Measurements from ENCODE around the gene OXLD1. TPM values are rescaled to one million over a fixed set of nuclear protein-coding genes. Genes with fewer than 3 reads are reported as not detected.

OXLD1 gene
- total RNA-seq, 2 donors from 2014 or later: 49.1 to 58.8 TPM

- Mint-ChIP-seq H3K36me3 (ENCODE audit: insufficient read depth in 2 of 2) (peaks cover 1 to 14% of the 10 kb centered on the region in 2 donors), H3K4me1 (ENCODE audit: low read depth) (peaks cover 54% of the 10 kb centered on the region), H3K27me3 (ENCODE audit: low read depth) (no peaks in the 10 kb centered on the region), H3K9me3 (no peaks in the 10 kb centered on the region), H3K4me3 (no peak overlapping the region), H3K27ac (no peak overlapping the region)
- DNase-seq (no peak), ATAC-seq (replicated peaks in 1 of 2) (no peak)
These were observed 40.6 kb upstream of the OXLD1 start for GRCh38 chr17:81706757-81707624.

DNA sequence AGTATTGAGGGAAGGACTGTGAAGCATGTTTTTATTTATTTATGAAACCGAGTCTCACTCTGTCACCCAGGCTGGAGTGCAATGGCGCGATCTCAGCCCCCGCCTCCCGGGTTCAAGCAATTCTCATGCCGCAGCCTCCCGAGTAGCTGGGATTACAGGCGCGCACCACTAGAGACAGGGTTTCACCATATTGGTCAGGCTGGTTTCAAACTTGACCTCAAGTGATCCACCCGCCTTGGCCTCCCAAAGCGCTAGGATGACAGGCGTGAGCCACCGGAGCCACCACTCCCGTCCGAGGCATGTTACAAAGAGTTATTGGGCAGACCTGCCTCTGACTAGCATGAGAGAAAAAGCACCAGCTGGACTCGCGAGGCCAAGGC, 39.8 kb upstream of the OXLD1 start:
- Mint-ChIP-seq H3K27ac (no peak overlapping the region), H3K36me3 (ENCODE audit: insufficient read depth in 2 of 2) (peaks cover 1 to 17% of the 10 kb centered on the region in 2 donors), H3K27me3 (ENCODE audit: low read depth) (no peaks in the 10 kb centered on the region), H3K9me3 (no peaks in the 10 kb centered on the region), H3K4me1 (ENCODE audit: low read depth) (peaks cover 54% of the 10 kb centered on the region), H3K4me3 (no peak overlapping the region)
- DNase-seq: no peak
- no peak for ATAC-seq (replicated peaks in 1 of 2)

GRCh38 chr17:81705518-81706231, 39.3 kb upstream of the OXLD1 start:
- ATAC-seq (replicated peaks in 1 of 2) (no peak), DNase-seq (no peak)
- Mint-ChIP-seq H3K27me3 (ENCODE audit: low read depth) (no peaks in the 10 kb centered on the region), H3K4me1 (ENCODE audit: low read depth) (peaks cover 54% of the 10 kb centered on the region), H3K9me3 (no peaks in the 10 kb centered on the region), H3K36me3 (ENCODE audit: insufficient read depth in 2 of 2) (peaks cover 1 to 19% of the 10 kb centered on the region in 2 donors), H3K4me3 (no peak overlapping the region), H3K27ac (no peak overlapping the region)

DNA sequence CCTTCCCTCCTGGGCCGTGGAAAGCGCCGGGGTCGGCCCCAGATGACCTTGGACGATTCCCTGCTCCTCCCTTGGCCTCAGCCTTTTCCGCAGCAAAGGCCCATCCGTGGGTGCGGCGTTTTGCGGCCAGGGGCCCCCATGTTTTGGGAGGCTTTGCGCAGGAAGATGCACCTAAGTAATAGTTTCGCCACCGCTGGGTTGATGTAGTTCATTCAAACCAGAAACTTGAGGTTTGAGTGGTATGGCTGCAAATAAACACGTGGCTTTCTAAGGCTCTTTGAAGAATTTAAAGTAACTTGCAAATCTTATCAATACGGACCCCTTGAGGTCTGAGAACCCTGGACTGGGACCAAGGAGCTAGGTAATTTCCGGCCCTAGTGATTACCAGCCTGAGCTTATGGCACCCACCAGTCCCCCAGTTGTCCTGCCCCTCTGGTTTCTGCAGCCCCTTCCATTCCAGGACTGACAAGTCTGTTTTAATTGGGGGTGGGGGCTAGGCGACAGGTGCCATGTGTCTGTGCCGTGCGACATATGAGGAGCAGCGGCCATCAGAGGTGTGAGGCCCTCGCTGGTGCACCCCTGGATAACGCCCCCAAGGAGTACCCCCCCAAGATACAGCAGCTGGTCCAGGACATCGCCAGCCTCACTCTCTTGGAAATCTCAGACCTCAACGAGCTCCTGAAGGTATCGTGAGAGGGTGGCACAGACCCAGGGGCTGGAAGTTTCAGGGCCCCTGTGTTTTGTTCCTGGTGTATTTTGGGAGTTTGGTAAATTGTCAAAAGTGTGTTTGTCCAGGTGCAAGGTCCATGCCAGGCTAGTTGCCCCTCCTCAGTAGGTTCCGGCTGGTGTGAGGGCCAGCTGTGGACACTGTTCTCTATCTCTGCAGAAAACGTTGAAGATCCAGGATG, 37.6 kb upstream of the OXLD1 start:
- H3K27me3 Mint-ChIP-seq (ENCODE audit: low read depth): no peaks in the 10 kb centered on the region
- peaks cover 1 to 22% of the 10 kb centered on the region in 2 donors for H3K36me3 Mint-ChIP-seq (ENCODE audit: insufficient read depth in 2 of 2)
- H3K4me1 Mint-ChIP-seq (ENCODE audit: low read depth): peaks cover 45% of the 10 kb centered on the region
- H3K27ac Mint-ChIP-seq: peak overlapping the region; percentile 38
- H3K4me3 Mint-ChIP-seq: peak overlapping the region; percentile 87 to 96
- ATAC-seq (replicated peaks in 1 of 2) (peak in 1 of 2 donors; percentile 28), DNase-seq (peak; percentile 18 to 45)
- H3K9me3 Mint-ChIP-seq: no peaks in the 10 kb centered on the region

DNA sequence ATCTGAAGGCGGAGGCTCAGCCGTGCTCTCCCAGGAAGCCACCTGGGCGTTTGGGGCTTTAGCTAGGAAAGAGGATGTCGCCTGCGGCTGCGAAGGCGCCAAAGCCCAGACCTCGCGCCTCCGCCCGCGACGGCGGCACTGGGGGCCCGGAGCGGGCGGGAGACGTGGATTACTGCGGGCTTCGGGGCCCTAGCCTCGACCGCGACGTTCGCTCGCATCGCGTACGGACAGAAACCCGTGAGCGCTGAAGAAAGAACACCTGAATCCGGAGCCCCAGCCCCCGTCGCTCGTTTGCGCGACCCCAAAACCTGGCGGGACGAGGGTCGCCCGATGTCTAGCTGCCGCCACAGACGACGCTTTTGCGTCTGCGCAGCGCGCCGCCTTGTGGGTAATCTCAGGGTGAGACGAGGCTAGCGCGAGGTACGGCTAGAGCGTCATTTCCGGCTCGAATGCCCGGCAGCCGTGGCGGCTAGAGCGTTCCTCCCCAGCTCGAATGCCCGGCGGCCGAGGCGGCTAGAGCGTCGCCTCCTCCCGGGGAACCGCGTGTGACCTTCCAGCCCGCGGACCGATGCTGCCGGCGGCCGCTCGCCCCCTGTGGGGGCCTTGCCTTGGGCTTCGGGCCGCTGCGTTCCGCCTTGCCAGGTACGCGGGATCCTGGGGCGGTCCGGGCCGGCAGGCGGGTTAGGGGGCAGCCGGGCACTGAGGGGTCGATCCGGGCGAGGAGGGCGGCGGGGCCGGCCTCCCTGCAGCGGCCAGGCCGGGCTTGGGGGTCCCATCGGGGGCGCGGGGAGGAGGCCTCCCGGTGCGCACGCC, 36.7 kb upstream of the OXLD1 start, which contains the start of gene MRPL12:
MRPL12 (plus strand) TSS at position 434 of the 813 bp plus-strand sequence; CDS start at position 569, 135 bp downstream.
- Mint-ChIP-seq H3K9me3 (no peaks in the 10 kb centered on the region), H3K27me3 (ENCODE audit: low read depth) (no peaks in the 10 kb centered on the region), H3K4me1 (ENCODE audit: low read depth) (peaks cover 45% of the 10 kb centered on the region), H3K36me3 (ENCODE audit: insufficient read depth in 2 of 2) (peaks cover 4 to 28% of the 10 kb centered on the region in 2 donors), H3K27ac (peak within 1 kb of the TSS; percentile 96), H3K4me3 (peak within 1 kb of the TSS; percentile 96 to 97)
- ATAC-seq (replicated peaks in 1 of 2) (peak; percentile 93 to 94), DNase-seq (peak; percentile 92 to 93)

DNA sequence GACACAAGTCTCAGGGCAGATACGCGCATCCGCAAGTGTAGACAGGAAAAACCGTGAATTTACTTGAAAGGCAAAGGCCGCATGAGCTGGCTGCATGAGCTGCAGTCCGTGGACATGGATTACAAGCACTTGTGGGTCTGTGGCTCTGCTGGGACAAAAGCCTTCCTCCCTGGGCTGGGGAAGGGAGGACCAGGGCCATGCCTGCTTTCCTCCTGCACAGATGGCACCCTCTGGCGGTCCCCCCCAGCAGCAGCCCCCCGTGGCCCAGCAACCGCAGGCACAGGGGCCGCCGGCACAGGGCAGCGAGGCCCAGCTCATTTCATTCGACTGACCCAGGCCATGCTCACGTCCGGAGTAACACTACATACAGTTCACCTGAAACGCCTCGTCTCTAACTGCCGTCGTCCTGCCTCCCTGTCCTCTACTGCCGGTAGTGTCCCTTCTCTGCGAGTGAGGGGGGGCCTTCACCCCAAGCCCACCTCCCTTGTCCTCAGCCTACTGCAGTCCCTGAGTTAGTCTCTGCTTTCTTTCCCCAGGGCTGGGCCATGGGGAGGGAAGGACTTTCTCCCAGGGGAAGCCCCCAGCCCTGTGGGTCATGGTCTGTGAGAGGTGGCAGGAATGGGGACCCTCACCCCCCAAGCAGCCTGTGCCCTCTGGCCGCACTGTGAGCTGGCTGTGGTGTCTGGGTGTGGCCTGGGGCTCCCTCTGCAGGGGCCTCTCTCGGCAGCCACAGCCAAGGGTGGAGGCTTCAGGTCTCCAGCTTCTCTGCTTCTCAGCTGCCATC, 35.1 kb upstream of the OXLD1 start:
- H3K36me3 Mint-ChIP-seq (ENCODE audit: insufficient read depth in 2 of 2): peaks cover 5 to 32% of the 10 kb centered on the region in 2 donors
- H3K9me3 Mint-ChIP-seq: no peaks in the 10 kb centered on the region
- peak overlapping the region; percentile 96 for H3K27ac Mint-ChIP-seq
- ATAC-seq (replicated peaks in 1 of 2) (no peak), DNase-seq (peak in 1 of 2 donors; percentile 28)
- peaks cover 45% of the 10 kb centered on the region for H3K4me1 Mint-ChIP-seq (ENCODE audit: low read depth)
- H3K27me3 Mint-ChIP-seq (ENCODE audit: low read depth): no peaks in the 10 kb centered on the region
- H3K4me3 Mint-ChIP-seq: peak overlapping the region; percentile 96 to 97

DNA sequence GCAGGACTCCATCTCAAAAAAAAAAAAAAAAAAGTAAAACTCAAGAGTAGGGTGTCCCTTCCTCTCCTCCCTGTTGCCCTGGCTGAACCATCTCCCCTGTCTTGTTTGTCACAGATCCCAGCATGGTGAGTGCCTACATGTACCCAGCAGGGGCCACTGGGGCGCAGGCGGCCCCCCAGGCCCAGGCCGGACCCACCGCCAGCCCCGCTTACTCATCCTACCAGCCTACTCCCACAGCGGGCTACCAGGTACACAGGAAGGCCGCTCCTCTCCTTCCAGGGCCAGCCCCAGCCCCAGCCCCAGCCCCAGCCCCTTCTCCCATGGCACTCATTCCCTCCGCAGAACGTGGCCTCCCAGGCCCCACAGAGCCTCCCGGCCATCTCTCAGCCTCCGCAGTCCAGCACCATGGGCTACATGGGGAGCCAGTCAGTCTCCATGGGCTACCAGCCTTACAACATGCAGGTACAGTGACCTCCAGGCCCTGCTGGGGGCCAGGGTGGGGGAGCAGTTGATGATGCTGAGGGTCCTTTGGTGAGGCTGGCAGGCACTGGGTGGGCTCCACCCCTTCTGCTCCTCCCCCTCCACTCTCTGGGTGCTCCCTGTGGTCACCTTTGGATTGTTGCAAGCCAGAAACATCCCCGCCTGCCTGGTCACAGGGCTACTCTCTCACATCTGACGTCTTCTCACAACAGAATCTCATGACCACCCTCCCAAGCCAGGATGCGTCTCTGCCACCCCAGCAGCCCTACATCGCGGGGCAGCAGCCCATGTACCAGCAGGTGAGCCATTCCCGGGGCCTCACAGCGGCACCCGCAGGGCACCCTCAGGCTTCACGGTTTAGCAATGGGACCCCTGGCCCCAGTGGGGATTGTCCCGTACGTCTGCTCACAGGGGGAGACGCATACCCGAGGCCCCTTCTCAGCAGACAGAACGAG, 34.2 kb upstream of the OXLD1 start:
- H3K27ac Mint-ChIP-seq: no peak overlapping the region
- H3K4me3 Mint-ChIP-seq: peak overlapping the region in 1 of 2 donors; percentile 96
- no peak for DNase-seq
- no peak for ATAC-seq (replicated peaks in 1 of 2)
- H3K9me3 Mint-ChIP-seq: no peaks in the 10 kb centered on the region
- H3K27me3 Mint-ChIP-seq (ENCODE audit: low read depth): no peaks in the 10 kb centered on the region
- peaks cover 5 to 29% of the 10 kb centered on the region in 2 donors for H3K36me3 Mint-ChIP-seq (ENCODE audit: insufficient read depth in 2 of 2)
- peaks cover 36% of the 10 kb centered on the region for H3K4me1 Mint-ChIP-seq (ENCODE audit: low read depth)

GRCh38 chr17:81697261-81698044, 31.0 kb upstream of the OXLD1 start:
- Mint-ChIP-seq H3K36me3 (ENCODE audit: insufficient read depth in 2 of 2) (peaks cover 4 to 19% of the 10 kb centered on the region in 2 donors), H3K4me3 (no peak overlapping the region), H3K9me3 (no peaks in the 10 kb centered on the region), H3K4me1 (ENCODE audit: low read depth) (peaks cover 20% of the 10 kb centered on the region), H3K27me3 (ENCODE audit: low read depth) (no peaks in the 10 kb centered on the region), H3K27ac (no peak overlapping the region)
- DNase-seq: no peak
- no peak for ATAC-seq (replicated peaks in 1 of 2)

GRCh38 chr17:81696218-81696941, 30.0 kb upstream of the OXLD1 start:
- Mint-ChIP-seq H3K36me3 (ENCODE audit: insufficient read depth in 2 of 2) (peaks cover 4 to 16% of the 10 kb centered on the region in 2 donors), H3K27ac (no peak overlapping the region), H3K4me1 (ENCODE audit: low read depth) (peaks cover 10% of the 10 kb centered on the region), H3K27me3 (ENCODE audit: low read depth) (no peaks in the 10 kb centered on the region), H3K9me3 (no peaks in the 10 kb centered on the region), H3K4me3 (no peak overlapping the region)
- DNase-seq (no peak), ATAC-seq (replicated peaks in 1 of 2) (peak in 1 of 2 donors; percentile 8)

GRCh38 chr17:81695801-81696200, 29.4 kb upstream of the OXLD1 start:
- Mint-ChIP-seq H3K36me3 (ENCODE audit: insufficient read depth in 2 of 2) (peaks cover 4 to 14% of the 10 kb centered on the region in 2 donors), H3K4me3 (no peak overlapping the region), H3K4me1 (ENCODE audit: low read depth) (peaks cover 6% of the 10 kb centered on the region), H3K27me3 (ENCODE audit: low read depth) (no peaks in the 10 kb centered on the region), H3K27ac (no peak overlapping the region), H3K9me3 (no peaks in the 10 kb centered on the region)
- ATAC-seq (replicated peaks in 1 of 2): no peak
- no peak for DNase-seq

All from activated T-cell treated with anti-CD3 and anti-CD28 coated beads, Interleukin-2, amount 50 U/mL, for 72 hours (primary cell).